Stomach (tissue), 9 donors: ENCODE measurements around the gene SCGB2B2. TPM values are rescaled to one million over a fixed set of nuclear protein-coding genes. Genes with fewer than 3 reads are reported as not detected.
"Not testable (repeated sequence)": the region's sequence is repeated elsewhere in the genome, so short reads cannot be mapped to it uniquely, and the experiment has no call there.

Source experiments
- DNase-seq, 2 donors: peaks; one replicate each; pipeline versions ENCODE4 v3.0.0 to v3.0.0-alpha.2; 2013 to 2019
- H3K27ac ChIP-seq, 5 donors: fragments of 200-600 bp in 4 of 5; sonication (generic) in 4 of 5; one replicate each; pipeline ENCODE4 v1.5.1; 2013 to 2019; ENCODE audit warnings: mild to moderate bottlenecking in 1 of 5, moderate library complexity in 1 of 5
- H3K27me3 ChIP-seq, 3 donors: fragments of 200-600 bp; sonication (generic); one replicate each; pipeline ENCODE4 v1.5.1; 2017 to 2019; ENCODE audit warnings: mixed run types in 1 of 3
- H3K36me3 ChIP-seq, 4 donors: fragments of 200-600 bp; sonication (generic); 1 replicate in 3 of 4; 2 replicates in 1 of 4; pipeline ENCODE4 v1.5.1; 2016 to 2019
- H3K4me1 ChIP-seq, 4 donors: fragments of 200-600 bp; sonication (generic); one replicate each; pipeline ENCODE4 v1.5.1; 2016 to 2019
- H3K4me3 ChIP-seq, 4 donors: fragments of 200-600 bp; sonication (generic) in 3 of 4; one replicate each; pipeline ENCODE4 v1.5.1; 2016 to 2019; ENCODE audit warnings: mild to moderate bottlenecking in 1 of 4
- H3K9me3 ChIP-seq, 4 donors: fragments of 200-600 bp; sonication (generic); one replicate each; pipeline ENCODE4 v1.5.1; 2016 to 2019
- CTCF ChIP-seq, 7 experiments: fragments of 450-650 bp in 4 of 7; fragments of 200-600 bp in 3 of 7; sonication (generic) in 3 of 7; IDR thresholded peaks; one replicate each; pipeline ENCODE4 v1.5.1; 2016 to 2019; ENCODE audit warnings: antibody characterized with exemption in 7 of 7, control low read depth in 2 of 7, mild to moderate bottlenecking in 1 of 7
- EP300 ChIP-seq: sonication (generic); formaldehyde crosslinking; IDR thresholded peaks from one replicate; pipeline ENCODE4 v1.6.1; 2017; ENCODE audit warnings: antibody characterized with exemption
- POLR2A ChIP-seq, 4 donors: fragments of 450-650 bp; IDR thresholded peaks; one replicate each; pipeline ENCODE4 v1.6.1; 2016; ENCODE audit warnings: antibody characterized with exemption in 4 of 4, control low read depth in 2 of 4, mild to moderate bottlenecking in 1 of 4, moderate library complexity in 1 of 4
- POLR2AphosphoS5 ChIP-seq, 3 donors: sonication (generic); formaldehyde crosslinking; IDR thresholded peaks; one replicate each; pipeline ENCODE4 v1.6.1; 2016; ENCODE audit warnings: antibody characterized with exemption in 3 of 3
- whole genome bisulfite sequencing, 5 donors: extraction: QIAGEN DNeasy Blood & Tissue Kit in 3 of 5; methylation state at CpG; one replicate each; pipeline versions ENCODE4 v1.1.5 to v1.1.7; 2013 to 2018; 5-methylcytosine and 5-hydroxymethylcytosine counted together
- intact Hi-C: fragments of 100-400 bp; cut with DNase I; formaldehyde crosslinking; loops from one replicate; pipeline ENCODE4 v1.15.1; 2023; ENCODE audit warnings: low total_unique reads
- polyA plus RNA-seq, 3 donors: library from polyadenylated mRNA; stranded (reverse); fragments of 200-250 nt; gene quantifications; one replicate each; pipeline ENCODE4 v1.2.3, GENCODE V29; 2013
- total RNA-seq, 5 donors: library from RNA; depleted of rRNA; stranded (reverse); fragments of >200 nt; gene quantifications; one replicate each; pipeline versions ENCODE4 v1.1.0 to v1.2.3, GENCODE V29; 2014 to 2016
- donor health status: healthy with polysubstance abuse.
- donor health status: Bipolar disorder and iron deficiency.
- donor health status: healthy.

The SCGB2B2 gene
- total and polyA plus RNA-seq, 8 donors = 0.12 to 1.8 (median 0.37) TPM; not detected in 5

- H3K36me3 ChIP-seq = peaks cover 24 to 38% (median 36%) of the 10 kb centered on the region in 4 donors
- H3K4me3 ChIP-seq = no peak overlapping the region
- H3K27ac ChIP-seq = no peak overlapping the region
- no peak for DNase-seq
- no peaks in the 10 kb centered on the region for H3K27me3 ChIP-seq
- no peak for TF ChIP-seq CTCF (IDR thresholded peaks at IDR 0.05)
- TF ChIP-seq POLR2AphosphoS5 (IDR thresholded peaks at IDR 0.05) = no peak
- TF ChIP-seq EP300 = no peak
- no peak for TF ChIP-seq POLR2A (IDR thresholded peaks at IDR 0.05)
- 78 to 93% (median 87%) methylated on average over 5 of the region's 5 CpGs for WGBS, 5 donors
- H3K4me1 ChIP-seq = no peaks in the 10 kb centered on the region
- H3K9me3 ChIP-seq = peaks cover 23 to 92% (median 72%) of the 10 kb centered on the region in 4 donors
- intact Hi-C loops = no loop called here
These were observed 9.5 kb upstream of the SCGB2B2 start for GRCh38 chr19:34686455-34686854.

- Histone ChIP-seq H3K9me3 (peaks cover 23 to 96% (median 78%) of the 10 kb centered on the region in 4 donors), H3K36me3 (peaks cover 35 to 50% (median 48%) of the 10 kb centered on the region in 4 donors)
- H3K27ac ChIP-seq, H3K4me1 ChIP-seq, H3K27me3 ChIP-seq, intact Hi-C loops, H3K4me3 ChIP-seq, DNase-seq: not testable (repeated sequence)
- 76 to 95% (median 95%) methylated on average over 5 of the region's 5 CpGs for WGBS, 5 donors
These were observed 8.3 kb upstream of the SCGB2B2 start for GRCh38 chr19:34685266-34685665.

- Histone ChIP-seq H3K9me3 (peaks cover 28 to 79% (median 71%) of the 10 kb centered on the region in 4 donors), H3K27ac (no peak overlapping the region), H3K4me1 (peaks cover 4 to 25% (median 19%) of the 10 kb centered on the region in 4 donors), H3K36me3 (peaks cover 49 to 68% (median 63%) of the 10 kb centered on the region in 4 donors), H3K4me3 (no peak overlapping the region), H3K27me3 (no peaks in the 10 kb centered on the region)
- 96 to 98% (median 97%) methylated on average over 9 of the region's 9 CpGs for WGBS, 5 donors
- TF ChIP-seq CTCF (IDR thresholded peaks at IDR 0.05) (no peak), EP300 (no peak), POLR2AphosphoS5 (IDR thresholded peaks at IDR 0.05) (no peak), POLR2A (IDR thresholded peaks at IDR 0.05) (no peak)
- intact Hi-C loops = no loop called here
- no peak for DNase-seq
These were observed 4.5 kb upstream of the SCGB2B2 start for GRCh38 chr19:34681478-34681877.

GRCh38 chr19:34678421-34678820 lies 1.5 kb upstream of the SCGB2B2 start:
- DNase-seq = peak in 1 of 2 donors; percentile 22
- Histone ChIP-seq H3K36me3 (peaks cover 38 to 50% (median 47%) of the 10 kb centered on the region in 4 donors), H3K4me3 (peak overlapping the region; percentile 59 to 84 (median 71)), H3K9me3 (peaks cover 11 to 48% (median 42%) of the 10 kb centered on the region in 4 donors), H3K27ac (peak overlapping the region in 4 of 5 donors; percentile 95 to 98 (median 96)), H3K27me3 (no peaks in the 10 kb centered on the region), H3K4me1 (peaks cover 6 to 29% (median 26%) of the 10 kb centered on the region in 4 donors)
- WGBS, 5 donors = 24 to 53% (median 36%) methylated on average over 10 of the region's 10 CpGs
- no peak for TF ChIP-seq POLR2AphosphoS5 (IDR thresholded peaks at IDR 0.05)
- intact Hi-C loops = loop anchor here (10.0 kb wide), 1 partner anchor 56 kb away; the partner anchor contains the start of gene ZNF181

GRCh38 chr19:34678085-34678412 lies 1.1 kb upstream of the SCGB2B2 start:
- H3K4me1 ChIP-seq = peaks cover 6 to 29% (median 26%) of the 10 kb centered on the region in 4 donors
- TF ChIP-seq CTCF (IDR thresholded peaks at IDR 0.05) (no peak), POLR2AphosphoS5 (IDR thresholded peaks at IDR 0.05) (no peak), EP300 (no peak), POLR2A (IDR thresholded peaks at IDR 0.05) (no peak)
- no peaks in the 10 kb centered on the region for H3K27me3 ChIP-seq
- peak overlapping the region; percentile 95 to 98 (median 96) for H3K27ac ChIP-seq
- H3K4me3 ChIP-seq = peak overlapping the region; percentile 59 to 84 (median 71)
- intact Hi-C loops = loop anchor here (10.0 kb wide), 1 partner anchor 57 kb away; the partner anchor contains the start of gene ZNF181
- H3K9me3 ChIP-seq = peaks cover 9 to 44% (median 38%) of the 10 kb centered on the region in 4 donors
- WGBS, 5 donors = 1 to 8% (median 3%) methylated on average over 20 of the region's 20 CpGs
- no peak for DNase-seq
- H3K36me3 ChIP-seq = peaks cover 34 to 46% (median 44%) of the 10 kb centered on the region in 4 donors
